SK-N-MC (cell line): ENCODE results near the gene ITPKB.

Experiments used
- EZH2 ChIP-seq: fragments of 200-600 bp; sonication (generic); IDR thresholded peaks from one replicate; pipeline ENCODE4 v1.6.1; 2017; ENCODE audit warnings: antibody characterized with exemption
- FOXP2 ChIP-seq: optimal IDR thresholded peaks from 2 replicates; pipeline ENCODE3; 2011; ENCODE audit warnings: mild to moderate bottlenecking, moderate library complexity; ENCODE audit not compliant: insufficient read depth; ENCODE audit errors: extremely low read length, control extremely low read depth
- POLR2AphosphoS5 ChIP-seq: IDR thresholded peaks from 2 replicates; pipeline ENCODE4 v1.6.1; 2012; ENCODE audit warnings: mild to moderate bottlenecking, low read depth, low read length, borderline replicate concordance

- no peak for TF ChIP-seq POLR2AphosphoS5
- TF ChIP-seq EZH2 = no peak
- TF ChIP-seq FOXP2 = no peak
These were observed 122.0 kb downstream of the ITPKB start for GRCh38 chr1:226617109-226617508.
